WI38 (cell line): Measurements from ENCODE around the gene CYP4B1.
"Not testable (repeated sequence)": the region's sequence is repeated elsewhere in the genome, so short reads cannot be mapped to it uniquely, and the experiment has no call there.

Source experiments
- H3K4me3 ChIP-seq: 2 replicates; pipeline ENCODE4 v1.5.1; 2011; ENCODE audit warnings: low read depth, mild to moderate bottlenecking, control low read depth, low read length
- CTCF ChIP-seq: IDR thresholded peaks from 2 replicates; pipeline ENCODE4 v1.5.1; 2012; ENCODE audit warnings: low read depth, mild to moderate bottlenecking, control low read depth, low read length

CYP4B1 gene

GRCh38 chr1:46769028-46769740 is 29.7 kb upstream of the CYP4B1 start:
- no peak for TF ChIP-seq CTCF
- no peak overlapping the region for H3K4me3 ChIP-seq

GRCh38 chr1:46770541-46770940 is 28.3 kb upstream of the CYP4B1 start:
- TF ChIP-seq CTCF = no peak

GRCh38 chr1:46772571-46772970 is 26.3 kb upstream of the CYP4B1 start:
- TF ChIP-seq CTCF = no peak
- H3K4me3 ChIP-seq = no peak overlapping the region

More at GRCh38 chr1:46770541-46770940, 28.3 kb upstream of the CYP4B1 start:
- no peak overlapping the region for H3K4me3 ChIP-seq

- TF ChIP-seq CTCF = no peak
- no peak overlapping the region for H3K4me3 ChIP-seq
These were observed 24.5 kb upstream of the CYP4B1 start for GRCh38 chr1:46774297-46774696.

- H3K4me3 ChIP-seq = not testable (repeated sequence)
These were observed 20.4 kb upstream of the CYP4B1 start for GRCh38 chr1:46778456-46778855.

- TF ChIP-seq CTCF = no peak
- H3K4me3 ChIP-seq = no peak overlapping the region
These were observed 14.2 kb upstream of the CYP4B1 start for GRCh38 chr1:46784666-46785065.

- H3K4me3 ChIP-seq = not testable (repeated sequence)
These were observed 10.2 kb upstream of the CYP4B1 start for GRCh38 chr1:46788634-46789033.

GRCh38 chr1:46790446-46791101 is 8.3 kb upstream of the CYP4B1 start:
- H3K4me3 ChIP-seq = no peak overlapping the region
- no peak for TF ChIP-seq CTCF
